HepG2 (cell line): ENCODE results near the gene RASA1.

ENCODE experiments used
- EP300 ChIP-seq, 3 experiments: sonication (generic) in 1 of 3; formaldehyde crosslinking in 1 of 3; IDR thresholded peaks; 2 replicates each; pipeline versions ENCODE4 v1.5.1 to v1.6.1; 2011 to 2020; ENCODE audit warnings: low read depth in 2 of 3, low read length in 2 of 3, borderline replicate concordance in 1 of 3, improper control_type of control experiment in 1 of 3, mild to moderate bottlenecking in 1 of 3, missing genetic modification reagents in 1 of 3, moderate library complexity in 1 of 3
- EZH2 ChIP-seq: conservative IDR thresholded peaks from 2 replicates; pipeline ENCODE4 v1.6.1; 2012; ENCODE audit warnings: mild to moderate bottlenecking, low read depth, low read length, moderate library complexity
- IRF2 ChIP-seq: IDR thresholded peaks from 2 replicates; pipeline ENCODE4 v1.6.1; 2018; ENCODE audit warnings: missing genetic modification reagents, missing compliant biosample characterization
- KDM5A ChIP-seq: fragments of 200-600 bp; sonication (generic); IDR thresholded peaks from 2 replicates; pipeline ENCODE4 v1.7.0; 2018; ENCODE audit warnings: antibody characterized with exemption, mild to moderate bottlenecking, low read length, borderline replicate concordance
- MTA3 ChIP-seq: sonication (generic); formaldehyde crosslinking; IDR thresholded peaks from 2 replicates; pipeline ENCODE4 v1.4.0; 2020; ENCODE audit warnings: missing genetic modification reagents

GRCh38 chr5:87399720-87400119, 132.0 kb downstream of the RASA1 start:
- TF ChIP-seq IRF2: no peak
- TF ChIP-seq KDM5A: no peak
- no peak for TF ChIP-seq MTA3 (CRISPR knock-in tag)
- no peak for TF ChIP-seq EZH2
- no peak for TF ChIP-seq EP300 (IDR thresholded peaks at IDR 0.05; ENCODE audit: low read depth in 2 of 2, low read length in 2 of 2)
- no peak for TF ChIP-seq EP300 (CRISPR knock-in tag; IDR thresholded peaks at IDR 0.05; ENCODE audit: borderline replicate concordance)
